Head of caudate nucleus (tissue), 42 donors: ENCODE data around the gene OSGEP.

Experiments
- DNase-seq, 42 donors: peaks; one replicate each; pipeline versions ENCODE4 v3.0.0 to v3.0.0-alpha.2; 2020 to 2021; ENCODE audit warnings: mixed read lengths in 7 of 42
- intact Hi-C: fragments of 100-400 bp; cut with DNase I; formaldehyde crosslinking; loops from one replicate; pipeline ENCODE4 v1.15.0; 2022

OSGEP gene

GRCh38 chr14:20412876-20413743 lies 41.5 kb downstream of the OSGEP start, which contains the start of gene TEP1:
Gene TEP1, minus strand, starts transcription at chr14:20413501. Its CDS starts 5,062 bp downstream, at chr14:20408439.
- intact Hi-C loops: loop anchor here (2.0 kb wide), 1 partner anchor 42 kb away; the partner anchor contains the start of genes APEX1 and OSGEP
- DNase-seq: peak; percentile 71 to 95 (median 86)

GRCh38 chr14:20412411-20412810 lies 42.2 kb downstream of the OSGEP start:
- DNase-seq: no peak
- intact Hi-C loops: loop anchor here (2.0 kb wide), 1 partner anchor 42 kb away; the partner anchor contains the start of genes APEX1 and OSGEP

GRCh38 chr14:20409226-20409625 lies 45.4 kb downstream of the OSGEP start:
- DNase-seq: no peak
- intact Hi-C loops: no loop called here

GRCh38 chr14:20403521-20403920 lies 51.1 kb downstream of the OSGEP start:
- intact Hi-C loops: no loop called here

GRCh38 chr14:20400965-20401593 lies 53.5 kb downstream of the OSGEP start:
- peak in 6 of 42 donors; percentile 2 to 47 (median 16) for DNase-seq

More at GRCh38 chr14:20403521-20403920, 51.1 kb downstream of the OSGEP start:
- DNase-seq: no peak

GRCh38 chr14:20400589-20400964 lies 54.0 kb downstream of the OSGEP start:
- intact Hi-C loops: no loop called here
- no peak for DNase-seq

More at GRCh38 chr14:20400965-20401593, 53.5 kb downstream of the OSGEP start:
- intact Hi-C loops: no loop called here

- intact Hi-C loops: no loop called here
- no peak for DNase-seq
These were observed 57.1 kb downstream of the OSGEP start for GRCh38 chr14:20397511-20397910.
